Measurements from ENCODE around the gene RXRG. TPM values are rescaled to one million over a fixed set of nuclear protein-coding genes. Genes with fewer than 3 reads are reported as not detected.

The RXRG gene
- total and polyA plus RNA-seq, 9 of the 15 experiments (the other 6 are each of a cell fraction or from before 2014, with no cell fraction given) = not detected

DNA sequence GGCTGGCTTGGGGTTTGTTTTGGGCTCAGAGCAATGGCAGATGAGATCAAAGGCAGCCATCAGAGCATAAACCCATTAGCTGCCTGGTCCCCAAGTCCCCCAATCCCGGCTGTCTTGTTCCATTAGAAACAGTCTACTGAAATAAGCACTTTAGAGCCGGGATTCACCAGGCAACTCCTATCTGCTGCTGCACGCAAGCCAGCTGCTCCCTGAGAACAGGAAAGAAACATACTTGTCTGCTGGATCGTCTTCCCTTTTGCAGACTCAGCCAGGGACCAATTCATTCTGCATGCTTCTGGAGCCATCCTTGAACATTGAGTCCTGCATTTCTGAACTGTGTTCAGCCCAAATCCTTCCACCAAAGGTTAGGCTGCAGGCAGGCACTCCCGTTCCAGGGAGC lies 21.8 kb downstream of the RXRG start:
- Histone ChIP-seq H3K9me3 (replicated peaks; ENCODE audit: control insufficient read depth, insufficient read depth, low read depth, low read length) (no peaks in the 10 kb centered on the region), H3K27ac (ENCODE audit: extremely low read depth, low read depth, low read length) (no peak overlapping the region), H3K4me3 (no peak overlapping the region), H3K27me3 (ENCODE audit: control insufficient read depth in 2 of 2, insufficient read depth in 2 of 2, low read length in 2 of 2) (peaks cover 0 to 4% of the 10 kb centered on the region in 2 experiments; a peak in 3 of 5 replicates), H3K9ac (ENCODE audit: insufficient read depth in 1 of 2, low read depth in 2 of 2, low read length in 2 of 2) (no peak overlapping the region), H3K36me3 (ENCODE audit: control insufficient read depth, insufficient read depth, low read length) (no peaks in the 10 kb centered on the region), H3K4me2 (ENCODE audit: insufficient read depth, low read length) (no peak overlapping the region), H3K4me1 (replicated peaks in 1 of 2; ENCODE audit: control insufficient read depth in 2 of 2, insufficient read depth in 2 of 2, low read length in 2 of 2) (no peaks in the 10 kb centered on the region), H2AFZ (ENCODE audit: low read depth, low read length) (no peak overlapping the region), H3K9me1 (ENCODE audit: control insufficient read depth, insufficient read depth, low read length) (no peaks in the 10 kb centered on the region), H4K20me1 (replicated peaks; ENCODE audit: control insufficient read depth, insufficient read depth, low read length) (no peaks in the 10 kb centered on the region), H3K79me2 (ENCODE audit: control insufficient read depth, insufficient read depth, low read length) (no peaks in the 10 kb centered on the region)
- WGBS (ENCODE audit: insufficient coverage, low coverage, missing lambda C conversion rate) = 2% methylated on average over 5 of the region's 5 CpGs
- no peak for TF ChIP-seq CUX1 (CRISPR knock-in tag; IDR thresholded peaks at IDR 0.05)
- TF ChIP-seq ZNF165 (CRISPR knock-in tag; IDR thresholded peaks at IDR 0.05; ENCODE audit: borderline replicate concordance) = no peak
- BruUV-seq (replicated peaks) = no TSS peak
- FAIRE-seq (no peak), DNase-seq (ENCODE audit: extremely low read depth in 1 of 4, low spot score in 3 of 4) (no peak), ATAC-seq (no peak)
- ChIA-PET CTCF (ENCODE audit: low intra/inter-chr PET ratio) (no interaction called here), POLR2A (interaction anchor here (0.9 kb wide), 1 partner anchor 12 kb away, joined by 3 read pairs; no protein-coding TSS in a partner anchor)
- in situ Hi-C loops (cut with MboI) (no loop called here), intact Hi-C loops (cut with micrococcal nuclease) (no loop called here)
